ENCODE data around the gene FKBP14. TPM values are rescaled to one million over a fixed set of nuclear protein-coding genes. Genes with fewer than 3 reads are reported as not detected.

The FKBP14 gene
- total RNA-seq, 1 donor from 2014 or later = 20.3 TPM

DNA sequence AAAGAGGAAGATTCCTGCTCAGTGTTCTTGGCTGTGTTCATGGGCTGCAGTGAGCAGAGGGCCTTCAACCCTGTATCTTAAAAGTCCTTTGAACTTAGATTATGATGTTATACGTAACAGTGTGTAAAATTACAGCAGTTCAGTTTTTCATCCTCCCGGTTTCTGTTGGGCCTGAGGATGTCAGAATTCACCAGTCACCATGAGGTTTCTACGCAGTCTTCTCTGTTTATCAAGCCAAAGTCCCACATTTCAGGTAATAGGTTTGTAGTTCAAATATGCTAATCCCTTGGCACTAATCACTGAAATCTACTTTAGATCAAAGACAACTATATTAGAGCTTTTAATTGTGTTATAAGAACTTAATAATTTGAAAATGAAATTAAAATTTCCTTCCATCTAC lies 26.6 kb upstream of the FKBP14 start:
- no peak overlapping the region for H3K27ac Mint-ChIP-seq (ENCODE audit: unreplicated experiment)
- no peak for DNase-seq (ENCODE audit: low read depth, low spot score)
- no peak overlapping the region for H3K4me3 Mint-ChIP-seq
- no peak for TF ChIP-seq CTCF (conservative IDR thresholded peaks at IDR 0.05)
- H3K9me3 Mint-ChIP-seq = peaks cover 2% of the 10 kb centered on the region
- no peaks in the 10 kb centered on the region for H3K27me3 Mint-ChIP-seq (ENCODE audit: low read depth)
- peaks cover 22% of the 10 kb centered on the region for H3K36me3 Mint-ChIP-seq (ENCODE audit: low read depth)
- H3K4me1 Mint-ChIP-seq = no peaks in the 10 kb centered on the region

DNA sequence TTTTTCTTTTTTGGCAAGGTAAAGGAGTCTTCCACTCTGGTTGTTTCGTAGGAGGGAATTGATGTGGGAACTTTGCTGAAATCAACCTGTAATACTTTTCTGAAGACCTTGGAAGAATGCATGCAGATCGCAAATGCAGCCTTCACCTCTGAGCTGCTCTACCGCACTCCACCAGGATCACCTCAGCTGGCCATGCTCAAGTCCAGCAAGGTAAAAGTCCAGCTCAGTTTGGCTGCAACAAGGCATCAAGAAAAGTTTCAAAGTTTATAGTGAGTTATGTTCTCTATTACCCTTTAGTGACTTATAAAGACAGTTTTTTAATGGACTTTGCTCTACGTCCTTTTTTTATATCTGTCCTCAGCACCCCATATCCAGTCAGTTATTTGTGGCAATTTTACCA lies 22.7 kb upstream of the FKBP14 start:
- H3K9me3 Mint-ChIP-seq = no peaks in the 10 kb centered on the region
- DNase-seq (ENCODE audit: low read depth, low spot score) = no peak
- H3K27ac Mint-ChIP-seq (ENCODE audit: unreplicated experiment) = no peak overlapping the region
- H3K36me3 Mint-ChIP-seq (ENCODE audit: low read depth) = peaks cover 16% of the 10 kb centered on the region
- H3K4me1 Mint-ChIP-seq = no peaks in the 10 kb centered on the region
- H3K27me3 Mint-ChIP-seq (ENCODE audit: low read depth) = no peaks in the 10 kb centered on the region
- TF ChIP-seq CTCF (conservative IDR thresholded peaks at IDR 0.05) = no peak
- H3K4me3 Mint-ChIP-seq = no peak overlapping the region

- H3K4me3 Mint-ChIP-seq = no peak overlapping the region
- H3K36me3 Mint-ChIP-seq (ENCODE audit: low read depth) = peaks cover 16% of the 10 kb centered on the region
- no peak for DNase-seq (ENCODE audit: low read depth, low spot score)
- H3K27ac Mint-ChIP-seq (ENCODE audit: unreplicated experiment) = no peak overlapping the region
- no peaks in the 10 kb centered on the region for H3K27me3 Mint-ChIP-seq (ENCODE audit: low read depth)
- no peak for TF ChIP-seq CTCF (conservative IDR thresholded peaks at IDR 0.05)
- no peaks in the 10 kb centered on the region for H3K4me1 Mint-ChIP-seq
- no peaks in the 10 kb centered on the region for H3K9me3 Mint-ChIP-seq
These were observed 22.1 kb upstream of the FKBP14 start for GRCh38 chr7:30048582-30048981.

DNA sequence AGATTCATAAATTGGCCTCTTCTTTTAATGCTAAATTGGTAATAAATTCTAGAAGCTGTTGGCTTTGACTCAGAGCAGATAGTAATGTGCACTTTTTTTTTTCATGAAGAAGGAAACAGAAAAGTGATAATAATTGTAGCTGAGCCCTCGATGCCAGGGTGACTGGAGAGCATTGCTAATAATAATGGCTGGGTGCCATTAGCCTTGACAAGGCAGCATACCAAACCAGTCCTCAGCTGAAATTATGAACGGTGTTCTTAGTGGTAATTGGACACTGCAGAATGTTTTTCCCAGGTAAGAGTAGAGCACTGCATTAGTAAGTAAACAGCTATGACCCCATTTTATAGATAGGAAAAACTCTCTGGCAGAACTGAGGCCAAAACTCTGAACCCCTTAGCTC lies 20.6 kb upstream of the FKBP14 start:
- Mint-ChIP-seq H3K36me3 (ENCODE audit: low read depth) (peaks cover 18% of the 10 kb centered on the region), H3K4me1 (peaks cover 3% of the 10 kb centered on the region), H3K4me3 (no peak overlapping the region), H3K9me3 (peaks cover 2% of the 10 kb centered on the region), H3K27me3 (ENCODE audit: low read depth) (no peaks in the 10 kb centered on the region), H3K27ac (ENCODE audit: unreplicated experiment) (no peak overlapping the region)
- DNase-seq (ENCODE audit: low read depth, low spot score) = no peak
- TF ChIP-seq CTCF (conservative IDR thresholded peaks at IDR 0.05) = no peak

DNA sequence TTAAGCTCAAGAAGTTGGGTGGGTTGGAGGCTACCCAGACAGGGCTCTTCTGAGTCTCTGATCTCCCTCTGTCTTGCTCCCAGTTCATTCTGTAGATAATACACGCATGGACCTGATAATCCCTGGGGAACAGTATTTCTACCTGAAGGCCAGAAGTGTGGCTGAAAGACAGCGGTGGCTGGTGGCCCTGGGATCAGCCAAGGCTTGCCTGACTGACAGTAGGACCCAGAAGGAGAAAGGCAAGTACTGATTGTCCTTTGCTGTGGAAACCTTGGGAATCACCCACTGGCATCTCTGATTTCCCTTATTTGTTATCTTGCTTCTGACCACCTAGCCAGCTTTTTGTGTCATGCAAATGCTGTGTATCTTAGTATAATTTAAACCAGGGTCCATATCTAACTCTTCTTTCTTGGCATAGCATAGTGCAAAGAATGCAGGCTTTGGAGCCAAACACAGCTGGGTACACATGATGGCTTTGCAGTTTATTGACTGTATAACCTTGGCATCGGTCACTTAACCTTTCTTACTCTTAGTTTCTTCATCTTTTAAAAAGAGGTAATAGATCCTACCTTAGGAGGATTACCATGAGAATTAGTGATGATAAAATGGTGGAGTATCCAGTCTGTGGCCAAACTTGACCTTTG lies 19.7 kb upstream of the FKBP14 start:
- TF ChIP-seq CTCF (conservative IDR thresholded peaks at IDR 0.05) = no peak
- H3K4me3 Mint-ChIP-seq = no peak overlapping the region
- DNase-seq (ENCODE audit: low read depth, low spot score) = no peak
- peaks cover 6% of the 10 kb centered on the region for H3K4me1 Mint-ChIP-seq
- H3K27ac Mint-ChIP-seq (ENCODE audit: unreplicated experiment) = no peak overlapping the region
- H3K9me3 Mint-ChIP-seq = peaks cover 4% of the 10 kb centered on the region
- H3K36me3 Mint-ChIP-seq (ENCODE audit: low read depth) = peaks cover 22% of the 10 kb centered on the region
- H3K27me3 Mint-ChIP-seq (ENCODE audit: low read depth) = no peaks in the 10 kb centered on the region
